H9 (cell line): ENCODE data around the gene PDHA2. TPM values are rescaled to one million over a fixed set of nuclear protein-coding genes. Genes with fewer than 3 reads are reported as not detected.
A peak's percentile ranks its signal among the peaks of the same experiment; 100 is the strongest.

Experiments
- DNase-seq: peaks from one replicate; pipeline ENCODE4 v3.0.0-alpha.2; 2017
- H2AFZ ChIP-seq: one replicate; pipeline ENCODE4 v1.6.1; 2013; ENCODE audit warnings: mild to moderate bottlenecking, low read length, control low read depth, moderate library complexity
- H2AK5ac ChIP-seq: 2 replicates; pipeline ENCODE4 v1.6.1; 2013; ENCODE audit warnings: low read length, control low read depth, mixed read lengths; ENCODE audit not compliant: insufficient read length
- H2BK120ac ChIP-seq: one replicate; pipeline ENCODE4 v1.6.1; 2013; ENCODE audit warnings: low read depth, mild to moderate bottlenecking, low read length, control low read depth, inconsistent platforms; ENCODE audit not compliant: poor library complexity, severe bottlenecking
- H2BK12ac ChIP-seq: 2 replicates; pipeline ENCODE4 v1.6.1; 2013; ENCODE audit warnings: low read length, control low read depth, mixed read lengths, low read depth; ENCODE audit not compliant: insufficient read length
- H2BK15ac ChIP-seq: 2 replicates; pipeline ENCODE4 v1.6.1; 2013; ENCODE audit warnings: low read depth, low read length, control low read depth
- H2BK20ac ChIP-seq: one replicate; pipeline ENCODE4 v1.6.1; 2013; ENCODE audit warnings: low read depth, mild to moderate bottlenecking, low read length, control low read depth, inconsistent platforms; ENCODE audit not compliant: poor library complexity, severe bottlenecking
- H2BK5ac ChIP-seq: 2 replicates; pipeline ENCODE4 v1.6.1; 2013; ENCODE audit warnings: low read length, control low read depth, mixed read lengths; ENCODE audit not compliant: insufficient read length
- H3K14ac ChIP-seq: 2 replicates; pipeline ENCODE4 v1.6.1; 2013; ENCODE audit warnings: low read length, control low read depth; ENCODE audit not compliant: insufficient read depth
- H3K18ac ChIP-seq: 2 replicates; pipeline ENCODE4 v1.6.1; 2013; ENCODE audit warnings: low read depth, mild to moderate bottlenecking, mixed read lengths, low read length, control low read depth; ENCODE audit not compliant: insufficient read length
- H3K23ac ChIP-seq: 2 replicates; pipeline ENCODE4 v1.6.1; 2013; ENCODE audit warnings: low read length, control low read depth, mixed read lengths, low read depth; ENCODE audit not compliant: insufficient read length
- H3K23me2 ChIP-seq: 2 replicates; pipeline ENCODE4 v1.6.1; 2013; ENCODE audit warnings: low read depth, mild to moderate bottlenecking, mixed read lengths, low read length, control low read depth; ENCODE audit not compliant: insufficient read length, poor library complexity, severe bottlenecking
- H3K27ac ChIP-seq: 2 replicates; pipeline ENCODE4 v1.5.1; 2013; ENCODE audit warnings: low read length, control low read depth, mixed read lengths, low read depth; ENCODE audit not compliant: insufficient read length
- H3K27me3 ChIP-seq: 2 replicates; pipeline ENCODE4 v1.6.1; 2013; ENCODE audit warnings: low read length, control low read depth, inconsistent platforms; ENCODE audit not compliant: insufficient read depth
- H3K4ac ChIP-seq: 2 replicates; pipeline ENCODE4 v1.6.1; 2013; ENCODE audit warnings: low read depth, mild to moderate bottlenecking, control low read depth, inconsistent platforms, low read length, moderate library complexity
- H3K4me1 ChIP-seq: 2 replicates; pipeline ENCODE4 v1.6.1; 2013; ENCODE audit warnings: low read length, control low read depth, inconsistent platforms; ENCODE audit not compliant: insufficient read depth
- H3K4me2 ChIP-seq: 2 replicates; pipeline ENCODE4 v1.6.1; 2013; ENCODE audit warnings: low read length, control low read depth, mixed read lengths; ENCODE audit not compliant: insufficient read length, insufficient read depth
- H3K56ac ChIP-seq: 2 replicates; pipeline ENCODE4 v1.6.1; 2013; ENCODE audit warnings: low read depth, mild to moderate bottlenecking, mixed read lengths, low read length, control low read depth; ENCODE audit not compliant: insufficient read length
- H3K79me1 ChIP-seq: 2 replicates; pipeline ENCODE4 v1.6.1; 2013; ENCODE audit warnings: low read depth, mild to moderate bottlenecking, moderate library complexity, low read length, control low read depth, inconsistent platforms; ENCODE audit not compliant: insufficient read depth, poor library complexity, severe bottlenecking
- H3K79me2 ChIP-seq: 2 replicates; pipeline ENCODE4 v1.6.1; 2013; ENCODE audit warnings: low read length, control low read depth, inconsistent platforms; ENCODE audit not compliant: insufficient read depth
- H3K9ac ChIP-seq: 2 replicates; pipeline ENCODE4 v1.6.1; 2013; ENCODE audit warnings: low read length, control low read depth, mixed read lengths; ENCODE audit not compliant: insufficient read length; ENCODE audit errors: extremely low read depth
- H3K9me3 ChIP-seq: one replicate; pipeline ENCODE4 v1.6.1; 2013; ENCODE audit warnings: low read depth, low read length, inconsistent platforms; ENCODE audit not compliant: control insufficient read depth
- H3T11ph ChIP-seq: one replicate; pipeline ENCODE4 v1.6.1; 2013; ENCODE audit warnings: mild to moderate bottlenecking, low read length, control low read depth, inconsistent platforms
- H4K20me1 ChIP-seq: one replicate; pipeline ENCODE4 v1.6.1; 2013; ENCODE audit not compliant: control insufficient read depth, insufficient read length, insufficient read depth
- H4K5ac ChIP-seq: 2 replicates; pipeline ENCODE4 v1.6.1; 2013; ENCODE audit warnings: low read depth, mild to moderate bottlenecking, mixed read lengths, low read length, control low read depth; ENCODE audit not compliant: insufficient read length
- H4K8ac ChIP-seq: replicated peaks from 2 replicates; pipeline ENCODE4 v1.6.1; 2013; ENCODE audit warnings: low read length, control low read depth, mixed read lengths, low read depth; ENCODE audit not compliant: insufficient read length
- H4K91ac ChIP-seq: 2 replicates; pipeline ENCODE4 v1.6.1; 2013; ENCODE audit warnings: low read depth, mild to moderate bottlenecking, moderate library complexity, mixed read lengths, low read length, control low read depth; ENCODE audit not compliant: insufficient read length
- H3K27ac Mint-ChIP-seq, 3 experiments: 2 replicates in 2 of 3; 3 replicates in 1 of 3; pipeline ENCODE4 v1.8.0; 2020 to 2021; ENCODE audit warnings: mixed read lengths in 3 of 3, mild to moderate bottlenecking in 1 of 3, moderate library complexity in 1 of 3
- H3K27me3 Mint-ChIP-seq: 2 replicates; pipeline ENCODE4 v1.8.0; 2021; ENCODE audit warnings: low read depth, mild to moderate bottlenecking, moderate library complexity, mixed read lengths
- H3K36me3 Mint-ChIP-seq, 3 experiments: 2 replicates in 2 of 3; 3 replicates in 1 of 3; pipeline ENCODE4 v1.8.0; 2020 to 2021; ENCODE audit warnings: low read depth in 3 of 3, mixed read lengths in 3 of 3; ENCODE audit not compliant: insufficient read depth in 1 of 3
- H3K4me1 Mint-ChIP-seq, 2 experiments: 2 replicates each; pipeline ENCODE4 v1.8.0; 2020; ENCODE audit warnings: mixed read lengths in 2 of 2
- H3K4me3 Mint-ChIP-seq, 2 experiments: 2 replicates in 1 of 2; 3 replicates in 1 of 2; pipeline ENCODE4 v1.8.0; 2020 to 2021; ENCODE audit warnings: mild to moderate bottlenecking in 2 of 2, mixed read lengths in 2 of 2, moderate library complexity in 1 of 2
- H3K9me3 Mint-ChIP-seq, 2 experiments: 2 replicates in 1 of 2; 3 replicates in 1 of 2; pipeline ENCODE4 v1.8.0; 2020; ENCODE audit warnings: mild to moderate bottlenecking in 2 of 2, mixed read lengths in 2 of 2, moderate library complexity in 1 of 2
- WGBS: extraction: QIAGEN DNeasy Blood & Tissue Kit; methylation state at CpG from one replicate; pipeline ENCODE4 v1.1.7; 2013; ENCODE audit warnings: missing lambda C conversion rate, low lambda C conversion rate, mixed read lengths; ENCODE audit not compliant: insufficient read length; ENCODE audit errors: extremely low coverage; 5-methylcytosine and 5-hydroxymethylcytosine counted together
- total RNA-seq: library from RNA; stranded (reverse); gene quantifications from 2 replicates; pipeline ENCODE4 v1.2.1, GENCODE V29; 2021
- TF ChIP-seq, protein P1 (sequence below): fragments of 200-600 bp; sonication (generic); conservative IDR thresholded peaks from 3 replicates; pipeline ENCODE4 v1.8.0; 2021; ENCODE audit warnings: antibody characterized with exemption, mild to moderate bottlenecking

Gene PDHA2
- total RNA-seq, 1 experiment from 2014 or later = not detected

DNA sequence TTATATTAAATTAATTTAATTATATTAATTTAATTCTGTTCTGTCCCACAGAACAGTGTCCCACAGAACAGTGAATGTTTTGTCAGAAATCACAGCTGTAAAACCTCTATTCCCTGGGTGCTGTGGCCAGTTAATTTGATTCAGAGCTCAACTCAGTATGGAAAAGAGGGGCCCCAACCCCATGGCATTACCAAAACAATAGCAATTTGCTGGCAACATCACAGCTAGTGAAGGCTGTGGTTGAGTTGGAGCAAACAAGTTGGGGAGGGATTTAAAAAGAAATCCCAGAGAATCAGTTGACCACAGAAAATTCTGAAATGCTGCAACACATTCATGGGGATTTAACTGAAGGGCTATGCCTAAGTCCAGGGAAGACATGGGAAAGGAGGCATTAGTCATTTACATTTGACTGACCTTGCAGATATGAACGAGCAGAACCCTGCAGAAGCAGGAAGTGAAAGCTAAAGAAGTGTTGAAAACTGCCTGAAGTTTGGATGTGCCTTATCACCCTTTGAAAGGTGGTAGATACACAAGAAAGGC lies 30.1 kb downstream of the PDHA2 start:
- Histone ChIP-seq H3T11ph (no peak overlapping the region), H4K5ac (no peak overlapping the region), H3K27me3 (no peaks in the 10 kb centered on the region), H4K91ac (no peak overlapping the region), H2BK15ac (no peak overlapping the region), H3K27ac (no peak overlapping the region), H2AFZ (no peak overlapping the region), H2BK12ac (no peak overlapping the region), H3K18ac (no peak overlapping the region), H4K20me1 (no peaks in the 10 kb centered on the region), H3K9ac (no peak overlapping the region), H3K23me2 (no peaks in the 10 kb centered on the region), H3K79me1 (no peaks in the 10 kb centered on the region), H3K4me1 (no peaks in the 10 kb centered on the region), H3K4ac (no peak overlapping the region), H3K4me2 (no peak overlapping the region), H3K14ac (no peak overlapping the region), H3K56ac (no peak overlapping the region), H2BK120ac (no peak overlapping the region), H4K8ac (no peak overlapping the region), H3K23ac (no peak overlapping the region), H2BK5ac (no peak overlapping the region), H3K9me3 (no peaks in the 10 kb centered on the region), H2BK20ac (no peak overlapping the region), H2AK5ac (no peak overlapping the region), H3K79me2 (no peaks in the 10 kb centered on the region)
- Mint-ChIP-seq H3K27ac (peak overlapping the region; percentile 51 to 94 (median 80); a peak in 5 of 7 replicates), H3K4me1 (peaks cover 4 to 5% of the 10 kb centered on the region in 2 experiments; a peak in 3 of 4 replicates), H3K9me3 (peaks cover 30 to 36% of the 10 kb centered on the region in 2 experiments), H3K27me3 (no peaks in the 10 kb centered on the region), H3K36me3 (peaks cover 21 to 37% (median 24%) of the 10 kb centered on the region in 3 experiments), H3K4me3 (no peak overlapping the region)
- TF ChIP-seq, protein P1, sequence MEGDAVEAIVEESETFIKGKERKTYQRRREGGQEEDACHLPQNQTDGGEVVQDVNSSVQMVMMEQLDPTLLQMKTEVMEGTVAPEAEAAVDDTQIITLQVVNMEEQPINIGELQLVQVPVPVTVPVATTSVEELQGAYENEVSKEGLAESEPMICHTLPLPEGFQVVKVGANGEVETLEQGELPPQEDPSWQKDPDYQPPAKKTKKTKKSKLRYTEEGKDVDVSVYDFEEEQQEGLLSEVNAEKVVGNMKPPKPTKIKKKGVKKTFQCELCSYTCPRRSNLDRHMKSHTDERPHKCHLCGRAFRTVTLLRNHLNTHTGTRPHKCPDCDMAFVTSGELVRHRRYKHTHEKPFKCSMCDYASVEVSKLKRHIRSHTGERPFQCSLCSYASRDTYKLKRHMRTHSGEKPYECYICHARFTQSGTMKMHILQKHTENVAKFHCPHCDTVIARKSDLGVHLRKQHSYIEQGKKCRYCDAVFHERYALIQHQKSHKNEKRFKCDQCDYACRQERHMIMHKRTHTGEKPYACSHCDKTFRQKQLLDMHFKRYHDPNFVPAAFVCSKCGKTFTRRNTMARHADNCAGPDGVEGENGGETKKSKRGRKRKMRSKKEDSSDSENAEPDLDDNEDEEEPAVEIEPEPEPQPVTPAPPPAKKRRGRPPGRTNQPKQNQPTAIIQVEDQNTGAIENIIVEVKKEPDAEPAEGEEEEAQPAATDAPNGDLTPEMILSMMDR = no peak
- no CpG with 5 or more reads among the region's 1 CpG for WGBS
- DNase-seq = peak; percentile 27
